ENCODE measurements around the gene POLR3F. TPM values are rescaled to one million over a fixed set of nuclear protein-coding genes. Genes with fewer than 3 reads are reported as not detected.
"Not testable (repeated sequence)": the region's sequence is repeated elsewhere in the genome, so short reads cannot be mapped to it uniquely, and the experiment has no call there.

POLR3F gene
- polyA plus RNA-seq (2013, experiment 1 of 2; ENCODE audit: insufficient read length) = 8.8 TPM
- polyA plus RNA-seq (2013, experiment 2 of 2; ENCODE audit: insufficient read length) = 8.3 TPM

- peak; percentile 96 for DNase-seq
These were observed at the start of gene POLR3F, which contains the start of gene DZANK1 for GRCh38 chr20:18466894-18467730. Gene POLR3F (plus strand): TSS chr20:18467390. CDS start chr20:18467507, 117 bp downstream. Gene DZANK1 (minus strand): TSS chr20:18467030. CDS start chr20:18465358, 1,672 bp downstream.

- no peak for DNase-seq
These were observed 45.6 kb upstream of the POLR3F start for GRCh38 chr20:18421608-18422007.

- no peak for DNase-seq
These were observed 40.0 kb upstream of the POLR3F start for GRCh38 chr20:18427214-18427613.

- DNase-seq = no peak
These were observed 38.6 kb upstream of the POLR3F start for GRCh38 chr20:18428490-18429173.

GRCh38 chr20:18430172-18430826 is 36.9 kb upstream of the POLR3F start:
- no peak for DNase-seq

- DNase-seq = peak; percentile 2
These were observed 36.0 kb upstream of the POLR3F start for GRCh38 chr20:18431206-18431605.

- DNase-seq = no peak
These were observed 30.3 kb upstream of the POLR3F start for GRCh38 chr20:18436847-18437246.

GRCh38 chr20:18440403-18440802 is 26.8 kb upstream of the POLR3F start:
- DNase-seq = no peak

- peak; percentile 12 for DNase-seq
These were observed 23.3 kb upstream of the POLR3F start for GRCh38 chr20:18443886-18444285.

GRCh38 chr20:18456600-18456999 is 10.6 kb upstream of the POLR3F start:
- no peak for DNase-seq

- no peak for DNase-seq
These were observed 1.5 kb upstream of the POLR3F start for GRCh38 chr20:18465536-18466200.

GRCh38 chr20:18466574-18466893 is 656 bp upstream of the POLR3F start:
- no peak for DNase-seq

- no peak for DNase-seq
These were observed 10.0 kb downstream of the POLR3F start for GRCh38 chr20:18477218-18477617.

GRCh38 chr20:18477821-18478220 is 10.6 kb downstream of the POLR3F start:
- DNase-seq = no peak

- DNase-seq = no peak
These were observed 14.4 kb downstream of the POLR3F start for GRCh38 chr20:18481596-18481995.

GRCh38 chr20:18488301-18488700 is 21.1 kb downstream of the POLR3F start:
- no peak for DNase-seq

- DNase-seq = peak; percentile 3
These were observed 28.9 kb downstream of the POLR3F start for GRCh38 chr20:18496042-18496441.

- DNase-seq = peak; percentile 77
These were observed 29.8 kb downstream of the POLR3F start, which contains the start of gene RBBP9 for GRCh38 chr20:18496740-18497592. Gene RBBP9 (minus strand): TSS chr20:18497225. CDS start chr20:18497167, 58 bp downstream.

- DNase-seq = no peak
These were observed 30.4 kb downstream of the POLR3F start for GRCh38 chr20:18497603-18498002.

GRCh38 chr20:18501672-18502071 is 34.5 kb downstream of the POLR3F start:
- not testable (repeated sequence) for DNase-seq

- DNase-seq = peak; percentile 13
These were observed 37.4 kb downstream of the POLR3F start for GRCh38 chr20:18504479-18505060.

Data from fibroblast of skin of abdomen (primary cell).